K562 (cell line): ENCODE results near the gene ZNF598. TPM values are rescaled to one million over a fixed set of nuclear protein-coding genes. Genes with fewer than 3 reads are reported as not detected.
A peak's percentile ranks its signal among the peaks of the same experiment; 100 is the strongest.

ENCODE experiments used
- ATF2 ChIP-seq: sonication (generic); formaldehyde crosslinking; IDR thresholded peaks from 2 replicates; pipeline ENCODE4 v1.8.1; 2022; ENCODE audit warnings: missing genetic modification reagents
- BCOR ChIP-seq: fragments of 450-650 bp; IDR thresholded peaks from 2 replicates; pipeline ENCODE4 v1.6.1; 2016
- CTBP1 ChIP-seq: fragments of 450-650 bp; IDR thresholded peaks from 2 replicates; pipeline ENCODE4 v1.6.1; 2016; ENCODE audit warnings: borderline replicate concordance
- EP400 ChIP-seq: fragments of 450-650 bp; IDR thresholded peaks from 2 replicates; pipeline ENCODE4 v1.6.1; 2017; ENCODE audit warnings: antibody characterized with exemption, mild to moderate bottlenecking, moderate library complexity
- HDAC8 ChIP-seq: fragments of 450-650 bp; IDR thresholded peaks from 2 replicates; pipeline ENCODE4 v1.6.1; 2016; ENCODE audit warnings: mild to moderate bottlenecking, missing genetic modification characterization, moderate library complexity, missing compliant biosample characterization
- KLF6 ChIP-seq: fragments of 250-450 bp; sonication (Bioruptor Pico); IDR thresholded peaks from 2 replicates; pipeline ENCODE4 v1.4.0; 2020; ENCODE audit warnings: mild to moderate bottlenecking, moderate library complexity, borderline replicate concordance
- MECOM ChIP-seq: fragments of 250-450 bp; sonication (Bioruptor Pico); IDR thresholded peaks from 2 replicates; pipeline ENCODE4 v1.8.0; 2022; ENCODE audit warnings: inconsistent platforms
- MIER1 ChIP-seq: fragments of 450-650 bp; IDR thresholded peaks from 2 replicates; pipeline ENCODE4 v1.6.1; 2016; ENCODE audit warnings: antibody characterized with exemption, mild to moderate bottlenecking, low read depth
- NFE2L1 ChIP-seq: fragments of 450-650 bp; IDR thresholded peaks from 2 replicates; pipeline ENCODE4 v1.6.1; 2016; ENCODE audit warnings: missing genetic modification characterization, low read depth, mild to moderate bottlenecking, missing compliant biosample characterization, moderate library complexity, borderline replicate concordance
- NR2F6 ChIP-seq: fragments of 450-650 bp; formaldehyde crosslinking; IDR thresholded peaks from 2 replicates; pipeline ENCODE4 v1.4.0; 2020; ENCODE audit warnings: mild to moderate bottlenecking
- PCBP1 ChIP-seq: fragments of 200-400 bp; formaldehyde crosslinking; IDR thresholded peaks from 2 replicates; pipeline ENCODE4 v1.6.1; 2018; ENCODE audit warnings: mild to moderate bottlenecking, low read depth, low read length; ENCODE audit not compliant: poor library complexity, severe bottlenecking
- POLR2B ChIP-seq: fragments of 450-650 bp; IDR thresholded peaks from 2 replicates; pipeline ENCODE4 v1.6.1; 2018; ENCODE audit warnings: low read depth; ENCODE audit not compliant: partially characterized antibody
- SAFB2 ChIP-seq: fragments of 200-400 bp; formaldehyde crosslinking; IDR thresholded peaks from 2 replicates; pipeline ENCODE4 v1.6.1; 2018; ENCODE audit warnings: borderline replicate concordance, low read length, low read depth, moderate library complexity; ENCODE audit not compliant: severe bottlenecking
- SMAD4 ChIP-seq: fragments of 250-450 bp; sonication (Bioruptor Pico); conservative IDR thresholded peaks from 2 replicates; pipeline ENCODE4 v1.8.0; 2021; ENCODE audit warnings: inconsistent platforms, mild to moderate bottlenecking, moderate library complexity
- TEAD4 ChIP-seq, 2 experiments: sonication (generic) in 1 of 2; formaldehyde crosslinking in 1 of 2; IDR thresholded peaks; 2 replicates each; pipeline versions ENCODE4 v1.6.1 to v1.8.0; 2012 to 2022; ENCODE audit warnings: borderline replicate concordance in 1 of 2, inconsistent platforms in 1 of 2, low read length in 1 of 2, mild to moderate bottlenecking in 1 of 2, missing genetic modification reagents in 1 of 2
- ZNF133 ChIP-seq: fragments of 250-450 bp; sonication (Bioruptor Pico); IDR thresholded peaks from 2 replicates; pipeline ENCODE4 v1.4.0; 2020; ENCODE audit warnings: mild to moderate bottlenecking
- ZNF561 ChIP-seq: fragments of 450-650 bp; formaldehyde crosslinking; conservative IDR thresholded peaks from 2 replicates; pipeline ENCODE4 v1.4.0; 2020; ENCODE audit warnings: mild to moderate bottlenecking, moderate library complexity
- ZNF592 ChIP-seq: fragments of 450-650 bp; IDR thresholded peaks from 2 replicates; pipeline ENCODE4 v1.6.1; 2017; ENCODE audit warnings: antibody characterized with exemption, mild to moderate bottlenecking
- polyA plus RNA-seq, 8 experiments: library from polyadenylated mRNA; depleted of rRNA in 4 of 8; stranded (reverse) in 5 of 8; unstranded in 3 of 8; fragments of >200 nt; fragmentation: Nextera tagmentation in 2 of 8; fragmentation: Illumina TruSeq in 1 of 8; extraction: Ambion mirVana in 2 of 8; extraction: Trizol in 1 of 8; gene quantifications; 2 replicates each; pipeline versions ENCODE4 v1.2.1 to v1.2.3, GENCODE V29; 2011 to 2014; ENCODE audit warnings: inconsistent platforms in 1 of 8, missing spikeins in 1 of 8
- total RNA-seq, 7 experiments: library from RNA; depleted of rRNA in 6 of 7; stranded (reverse); fragments of >200 nt in 6 of 7; fragmentation: Illumina TruSeq in 2 of 7; extraction: Trizol in 2 of 7; gene quantifications; 2 replicates each; pipeline versions ENCODE4 v1.2.1 to v1.2.3, GENCODE V29; 2011 to 2021; ENCODE audit warnings: low replicate concordance in 1 of 7
- TF ChIP-seq, protein P1 (sequence below): fragments of 250-450 bp; sonication (Bioruptor Pico); IDR thresholded peaks from 2 replicates; pipeline ENCODE4 v1.4.0; 2020

Gene ZNF598
- total and polyA plus RNA-seq, 9 of the 15 experiments (the other 6 are each of a cell fraction or from before 2014, with no cell fraction given): 0.11 to 115 (median 29.6) TPM

DNA sequence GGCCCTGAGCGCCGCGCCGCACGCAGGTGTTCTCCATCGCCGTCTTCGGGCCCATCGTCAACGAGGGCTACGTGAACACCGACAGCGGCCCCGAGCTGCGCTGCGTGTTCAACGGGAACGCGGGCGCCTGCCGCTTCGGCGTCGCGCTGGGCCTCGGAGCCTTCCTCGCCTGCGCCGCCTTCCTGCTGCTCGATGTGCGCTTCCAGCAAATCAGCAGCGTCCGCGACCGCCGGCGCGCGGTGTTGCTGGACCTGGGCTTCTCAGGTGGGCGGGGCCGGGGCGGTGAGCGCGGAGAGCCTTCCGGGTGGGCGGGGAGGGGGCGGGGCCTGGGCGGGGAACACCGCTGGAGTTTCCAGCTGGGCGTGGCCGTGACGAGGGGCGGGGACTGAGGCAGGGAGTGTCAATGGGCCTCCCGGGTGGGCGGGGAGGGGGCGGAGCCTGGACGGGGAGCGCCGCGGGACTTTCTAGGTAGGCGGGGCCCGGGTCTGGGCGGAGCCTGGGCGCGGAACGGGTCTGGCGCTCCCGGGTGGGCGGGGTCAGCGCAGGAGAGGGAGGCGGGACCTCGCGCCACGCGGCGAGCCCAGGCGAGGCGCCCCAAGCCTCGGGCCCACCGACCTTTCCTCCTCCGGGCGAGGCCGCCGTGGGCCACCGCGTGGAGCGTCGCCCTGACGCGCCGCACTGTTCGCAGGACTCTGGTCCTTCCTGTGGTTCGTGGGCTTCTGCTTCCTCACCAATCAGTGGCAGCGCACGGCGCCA, 17.5 kb downstream of the ZNF598 start (continued):
- TF ChIP-seq ZNF592 (peak; percentile 87), HDAC8 (tag) (no peak), TEAD4 (IDR thresholded peaks at IDR 0.05; ENCODE audit: low read length) (no peak), TEAD4 (CRISPR knock-in tag; IDR thresholded peaks at IDR 0.05; ENCODE audit: borderline replicate concordance) (no peak), ZNF561 (CRISPR knock-in tag) (no peak), PCBP1 (peak; percentile 30), SMAD4 (CRISPR knock-in tag) (peak; percentile 48; the same call in 1 of the 2 replicates), NFE2L1 (tag) (no peak), POLR2B (peak; percentile 40), SAFB2 (no peak), MECOM (no peak), ATF2 (CRISPR knock-in tag) (no peak), EP400 (peak; percentile 84; the same call in 1 of the 2 replicates), CTBP1 (peak; percentile 62), NR2F6 (CRISPR knock-in tag) (no peak), ZNF133 (no peak), KLF6 (CRISPR knock-in tag) (no peak), BCOR (no peak; the same call in 1 of the 2 replicates), MIER1 (no peak)
- TF ChIP-seq, protein P1, sequence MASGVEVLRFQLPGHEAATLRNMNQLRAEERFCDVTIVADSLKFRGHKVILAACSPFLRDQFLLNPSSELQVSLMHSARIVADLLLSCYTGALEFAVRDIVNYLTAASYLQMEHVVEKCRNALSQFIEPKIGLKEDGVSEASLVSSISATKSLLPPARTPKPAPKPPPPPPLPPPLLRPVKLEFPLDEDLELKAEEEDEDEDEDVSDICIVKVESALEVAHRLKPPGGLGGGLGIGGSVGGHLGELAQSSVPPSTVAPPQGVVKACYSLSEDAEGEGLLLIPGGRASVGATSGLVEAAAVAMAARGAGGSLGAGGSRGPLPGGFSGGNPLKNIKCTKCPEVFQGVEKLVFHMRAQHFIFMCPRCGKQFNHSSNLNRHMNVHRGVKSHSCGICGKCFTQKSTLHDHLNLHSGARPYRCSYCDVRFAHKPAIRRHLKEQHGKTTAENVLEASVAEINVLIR: no peak
